Measurements from ENCODE around the gene SLCO3A1. TPM values are rescaled to one million over a fixed set of nuclear protein-coding genes. Genes with fewer than 3 reads are reported as not detected.

Gene SLCO3A1
- total RNA-seq, 1 experiment from 2014 or later: 9.1 TPM

DNA sequence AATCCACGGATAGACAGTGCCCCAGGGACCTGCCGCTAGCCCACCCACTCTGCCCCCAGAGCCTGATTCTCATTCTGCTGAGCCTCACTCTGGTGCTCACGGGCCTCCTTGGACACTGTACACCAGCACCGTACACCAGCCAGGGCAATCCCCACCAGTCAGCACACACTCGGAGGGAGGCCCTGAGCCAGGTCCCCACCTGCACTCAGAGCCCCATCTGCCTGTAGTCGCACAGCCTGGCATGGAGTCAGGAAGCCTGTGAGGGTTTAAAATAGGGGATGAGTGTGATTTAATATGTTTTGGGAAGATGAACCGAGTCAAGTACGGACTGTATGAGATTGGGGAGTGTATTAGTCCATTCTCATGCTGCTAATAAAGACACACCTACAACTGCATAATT, 223.0 kb downstream of the SLCO3A1 start:
- TF ChIP-seq ZNF396 (CRISPR knock-in tag; IDR thresholded peaks at IDR 0.05; ENCODE audit: borderline replicate concordance) (no peak), FOXJ3 (CRISPR knock-in tag; IDR thresholded peaks at IDR 0.05; ENCODE audit: borderline replicate concordance) (no peak)
- Mint-ChIP-seq H3K36me3 (no peaks in the 10 kb centered on the region), H3K27me3 (ENCODE audit: low read depth) (peaks cover 2% of the 10 kb centered on the region; the same call in 1 of the 2 replicates), H3K4me1 (peaks cover 13% of the 10 kb centered on the region), H3K9me3 (no peaks in the 10 kb centered on the region), H3K27ac (no peak overlapping the region), H3K4me3 (no peak overlapping the region)
- CTCF ChIA-PET: interaction anchor here (1.2 to 3.9 kb wide), 5 partner anchors 41 to 223 kb away, joined by 3 to 44 read pairs (median 6); partner anchors contain the start of gene SLCO3A1
- no peak for ATAC-seq
- POLR2A ChIA-PET: no interaction called here
- no peak for DNase-seq (ENCODE audit: low spot score)

DNA sequence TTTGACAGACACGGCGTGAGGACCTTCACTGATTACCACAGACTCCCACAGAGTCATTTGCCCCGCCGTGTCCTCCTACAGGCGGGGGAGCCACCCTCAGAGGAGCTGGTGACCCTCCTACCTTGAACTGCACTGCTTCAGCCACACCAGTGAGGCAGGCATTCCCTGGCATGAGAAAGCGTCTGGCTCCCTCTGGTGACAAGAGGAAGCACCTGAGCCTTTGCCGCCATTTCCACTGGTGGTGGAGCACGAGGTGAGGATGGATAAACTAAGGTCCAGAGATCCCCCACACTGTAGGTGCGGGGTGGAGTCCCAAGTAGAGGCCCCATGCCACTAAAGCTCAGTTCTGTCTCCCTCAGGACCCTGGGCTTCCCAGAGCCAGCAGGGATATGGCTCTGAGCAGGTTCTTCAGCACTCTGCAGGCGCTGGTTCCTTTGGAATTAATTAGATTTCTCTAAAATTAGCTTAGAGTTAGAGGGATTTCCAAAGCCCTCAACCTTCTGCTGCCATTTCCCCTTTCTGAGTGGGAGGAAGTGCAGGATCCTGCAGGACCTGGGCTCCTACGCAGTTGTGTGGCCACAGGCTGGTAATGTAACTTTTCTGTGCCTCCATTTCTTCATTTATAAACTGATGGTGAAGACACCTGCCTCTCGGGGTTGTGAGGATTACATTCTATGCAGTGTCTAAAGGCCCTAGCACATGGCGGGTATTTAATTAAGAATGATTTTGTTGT, 224.0 kb downstream of the SLCO3A1 start:
- H3K27ac Mint-ChIP-seq: no peak overlapping the region
- ChIA-PET POLR2A (interaction anchor here (1.2 kb wide), 1 partner anchor 775 kb away, joined by 3 read pairs; no protein-coding TSS in a partner anchor), CTCF (interaction anchor here (0.5 to 3.9 kb wide), 27 partner anchors 14 to 1044 kb away, joined by 3 to 44 read pairs (median 4); partner anchors contain the start of gene SLCO3A1)
- DNase-seq (ENCODE audit: low spot score): peak; percentile 81
- H3K36me3 Mint-ChIP-seq: no peaks in the 10 kb centered on the region
- peaks cover 13% of the 10 kb centered on the region for H3K4me1 Mint-ChIP-seq
- H3K9me3 Mint-ChIP-seq: no peaks in the 10 kb centered on the region
- H3K4me3 Mint-ChIP-seq: no peak overlapping the region
- H3K27me3 Mint-ChIP-seq (ENCODE audit: low read depth): peaks cover 2% of the 10 kb centered on the region; the same call in 1 of the 2 replicates
- ATAC-seq: peak; percentile 82
- TF ChIP-seq CREM (CRISPR knock-in tag; IDR thresholded peaks at IDR 0.05): no peak
- no peak for TF ChIP-seq SP1 (CRISPR knock-in tag; conservative IDR thresholded peaks at IDR 0.05)
- TF ChIP-seq ARID4B (CRISPR knock-in tag; IDR thresholded peaks at IDR 0.05; ENCODE audit: borderline replicate concordance): no peak
- TF ChIP-seq MAX (CRISPR knock-in tag; IDR thresholded peaks at IDR 0.05): peak; percentile 63; the same call in 1 of the 2 replicates
- TF ChIP-seq GRHL2 (CRISPR knock-in tag; IDR thresholded peaks at IDR 0.05; ENCODE audit: insufficient replicate concordance, severe bottlenecking): no peak
- peak; percentile 75; the same call in 1 of the 2 replicates for TF ChIP-seq ZNF121 (CRISPR knock-in tag; IDR thresholded peaks at IDR 0.05)
- TF ChIP-seq JAZF1 (CRISPR knock-in tag; IDR thresholded peaks at IDR 0.05): no peak
- no peak for TF ChIP-seq MXD4 (CRISPR knock-in tag; IDR thresholded peaks at IDR 0.05; ENCODE audit: borderline replicate concordance)
- TF ChIP-seq, protein P1, sequence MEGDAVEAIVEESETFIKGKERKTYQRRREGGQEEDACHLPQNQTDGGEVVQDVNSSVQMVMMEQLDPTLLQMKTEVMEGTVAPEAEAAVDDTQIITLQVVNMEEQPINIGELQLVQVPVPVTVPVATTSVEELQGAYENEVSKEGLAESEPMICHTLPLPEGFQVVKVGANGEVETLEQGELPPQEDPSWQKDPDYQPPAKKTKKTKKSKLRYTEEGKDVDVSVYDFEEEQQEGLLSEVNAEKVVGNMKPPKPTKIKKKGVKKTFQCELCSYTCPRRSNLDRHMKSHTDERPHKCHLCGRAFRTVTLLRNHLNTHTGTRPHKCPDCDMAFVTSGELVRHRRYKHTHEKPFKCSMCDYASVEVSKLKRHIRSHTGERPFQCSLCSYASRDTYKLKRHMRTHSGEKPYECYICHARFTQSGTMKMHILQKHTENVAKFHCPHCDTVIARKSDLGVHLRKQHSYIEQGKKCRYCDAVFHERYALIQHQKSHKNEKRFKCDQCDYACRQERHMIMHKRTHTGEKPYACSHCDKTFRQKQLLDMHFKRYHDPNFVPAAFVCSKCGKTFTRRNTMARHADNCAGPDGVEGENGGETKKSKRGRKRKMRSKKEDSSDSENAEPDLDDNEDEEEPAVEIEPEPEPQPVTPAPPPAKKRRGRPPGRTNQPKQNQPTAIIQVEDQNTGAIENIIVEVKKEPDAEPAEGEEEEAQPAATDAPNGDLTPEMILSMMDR (IDR thresholded peaks at IDR 0.05): peak; percentile 43
- 0 out of 2 replicates have a peak, but pooled peaks have one; percentile 44 for TF ChIP-seq E2F1 (CRISPR knock-in tag; IDR thresholded peaks at IDR 0.05)
- no peak for TF ChIP-seq ZNF138 (CRISPR knock-in tag; conservative IDR thresholded peaks at IDR 0.05)
